Adrenal gland (tissue), 12 donors: Measurements from ENCODE around the gene COL25A1. TPM values are rescaled to one million over a fixed set of nuclear protein-coding genes. Genes with fewer than 3 reads are reported as not detected.
"Not testable (repeated sequence)": the region's sequence is repeated elsewhere in the genome, so short reads cannot be mapped to it uniquely, and the experiment has no call there.

Experiments used
- DNase-seq, 7 donors: peaks; one replicate each; pipeline ENCODE4 v3.0.0-alpha.2; 2019 to 2020
- H3K27ac ChIP-seq, 5 donors: fragments of 200-600 bp; sonication (generic) in 4 of 5; 1 replicate in 3 of 5; 2 replicates in 2 of 5; pipeline versions ENCODE4 v1.5.1 to v1.8.0; 2016 to 2020; ENCODE audit warnings: mild to moderate bottlenecking in 1 of 5
- H3K27me3 ChIP-seq: fragments of 200-600 bp; 2 replicates; pipeline ENCODE4 v1.8.0; 2021
- H3K36me3 ChIP-seq, 2 donors: fragments of 200-600 bp; replicated peaks in 1 of 2; 1 replicate in 1 of 2; 2 replicates in 1 of 2; pipeline versions ENCODE4 v1.5.1 to v1.8.0; 2018 to 2022
- H3K4me1 ChIP-seq, 2 donors: fragments of 200-600 bp; replicated peaks in 1 of 2; 1 replicate in 1 of 2; 2 replicates in 1 of 2; pipeline versions ENCODE4 v1.5.1 to v1.8.0; 2018 to 2021
- H3K4me3 ChIP-seq, 4 donors: fragments of 200-600 bp; sonication (generic) in 3 of 4; one replicate each; pipeline ENCODE4 v1.5.1; 2016 to 2018
- H3K9me3 ChIP-seq, 3 donors: fragments of 200-600 bp; sonication (generic) in 1 of 3; replicated peaks in 1 of 3; 1 replicate in 2 of 3; 2 replicates in 1 of 3; pipeline versions ENCODE4 v1.5.1 to v1.8.0; 2016 to 2021
- CTCF ChIP-seq, 6 experiments: fragments of 450-650 bp in 4 of 6; fragments of 200-600 bp in 2 of 6; sonication (generic) in 1 of 6; IDR thresholded peaks; 1 replicate in 5 of 6; 2 replicates in 1 of 6; pipeline versions ENCODE4 v1.5.1 to v1.8.0; 2016 to 2021; ENCODE audit warnings: antibody characterized with exemption in 6 of 6, mild to moderate bottlenecking in 2 of 6, moderate library complexity in 1 of 6
- POLR2A ChIP-seq, 2 donors: fragments of 450-650 bp; IDR thresholded peaks; one replicate each; pipeline ENCODE4 v1.6.1; 2017; ENCODE audit warnings: antibody characterized with exemption in 2 of 2, mild to moderate bottlenecking in 2 of 2, moderate library complexity in 1 of 2
- WGBS, 4 donors: extraction: QIAGEN DNeasy Blood & Tissue Kit in 2 of 4; methylation state at CpG; one replicate each; pipeline versions ENCODE4 v1.1.5 to v1.1.7; 2013 to 2017; 5-methylcytosine and 5-hydroxymethylcytosine counted together
- intact Hi-C, 2 donors: fragments of 100-400 bp; cut with DNase I; formaldehyde crosslinking; loops; one replicate each; pipeline versions ENCODE4 v1.14.1 to v1.15.0; 2022 to 2023
- polyA plus RNA-seq, 3 donors: library from polyadenylated mRNA; stranded (reverse); fragments of 200-250 nt in 2 of 3; fragments of 350-450 nt in 1 of 3; fragmentation: Illumina TruSeq in 1 of 3; extraction: RNeasy Lipid Tissue Mini Kit (QIAGEN cat#74804) in 1 of 3; gene quantifications; one replicate each; pipeline ENCODE4 v1.2.3, GENCODE V29; 2013 to 2014
- total RNA-seq, 9 donors: library from RNA; depleted of rRNA in 4 of 9; stranded (reverse); fragments of >200 nt in 4 of 9; fragments of 120-200 nt in 1 of 9; fragmentation: NEBNext Ultra II Directional in 1 of 9; extraction: Animal tissue kit (Norgen Biotek cat#: 25700) in 1 of 9; gene quantifications; one replicate each; pipeline versions ENCODE4 v1.1.0 to v1.2.4, GENCODE V29; 2013 to 2023
- donor health status: healthy with polysubstance abuse.
- donor health status: Bipolar disorder and iron deficiency.
- donor health status: DM: yes; HTN: yes; CAD: no.
- donor health status: DM: no; HTN: no; CAD: no.
- donor health status: DM: no; HTN: no; CAD: no.
- donor health status: DM: yes; HTN: yes; CAD: no.

COL25A1 gene
- total and polyA plus RNA-seq, 12 donors: 0.05 to 2.1 (median 0.47) TPM

GRCh38 chr4:109146499-109146898, 156.0 kb downstream of the COL25A1 start:
- H3K36me3 ChIP-seq: no peaks in the 10 kb centered on the region
- TF ChIP-seq CTCF (IDR thresholded peaks at IDR 0.05): no peak
- no peak overlapping the region for H3K27ac ChIP-seq
- H3K27me3 ChIP-seq: no peaks in the 10 kb centered on the region
- DNase-seq: no peak
- no peak overlapping the region for H3K4me3 ChIP-seq
- no peaks in the 10 kb centered on the region for H3K4me1 ChIP-seq
- WGBS, 4 donors: 43 to 66% (median 52%) methylated on average over 1 of the region's 1 CpG
- intact Hi-C loops: no loop called here
- H3K9me3 ChIP-seq: no peaks in the 10 kb centered on the region

GRCh38 chr4:109138125-109138524, 164.3 kb downstream of the COL25A1 start:
- H3K27me3 ChIP-seq, H3K4me3 ChIP-seq, H3K9me3 ChIP-seq, H3K4me1 ChIP-seq, intact Hi-C loops, H3K36me3 ChIP-seq, H3K27ac ChIP-seq, DNase-seq: not testable (repeated sequence)
- 83 to 87% (median 85%) methylated on average over 2 of the region's 2 CpGs for WGBS, 4 donors

- TF ChIP-seq POLR2A (IDR thresholded peaks at IDR 0.05) (no peak), CTCF (IDR thresholded peaks at IDR 0.05) (no peak)
- Histone ChIP-seq H3K4me1 (no peaks in the 10 kb centered on the region), H3K4me3 (no peak overlapping the region), H3K27ac (no peak overlapping the region), H3K36me3 (no peaks in the 10 kb centered on the region), H3K9me3 (no peaks in the 10 kb centered on the region), H3K27me3 (no peaks in the 10 kb centered on the region)
- DNase-seq: no peak
- intact Hi-C loops: no loop called here
Measured at GRCh38 chr4:109134921-109135320, 167.5 kb downstream of the COL25A1 start.

GRCh38 chr4:109134268-109134667, 168.2 kb downstream of the COL25A1 start:
- Histone ChIP-seq H3K27ac (no peak overlapping the region), H3K4me3 (no peak overlapping the region), H3K9me3 (no peaks in the 10 kb centered on the region), H3K4me1 (no peaks in the 10 kb centered on the region), H3K27me3 (no peaks in the 10 kb centered on the region), H3K36me3 (no peaks in the 10 kb centered on the region)
- no peak for DNase-seq
- WGBS, 4 donors: 82 to 90% (median 84%) methylated on average over 2 of the region's 2 CpGs
- intact Hi-C loops: no loop called here
- TF ChIP-seq POLR2A (IDR thresholded peaks at IDR 0.05): no peak
- TF ChIP-seq CTCF (IDR thresholded peaks at IDR 0.05): no peak

- 72 to 82% (median 77%) methylated on average over 5 to 6 of the region's 6 CpGs for WGBS, 4 donors
- H3K27ac ChIP-seq: no peak overlapping the region
- no peaks in the 10 kb centered on the region for H3K9me3 ChIP-seq
- no peak overlapping the region for H3K4me3 ChIP-seq
- intact Hi-C loops: no loop called here
- no peaks in the 10 kb centered on the region for H3K36me3 ChIP-seq
- H3K4me1 ChIP-seq: no peaks in the 10 kb centered on the region
- TF ChIP-seq CTCF (IDR thresholded peaks at IDR 0.05) (no peak), POLR2A (IDR thresholded peaks at IDR 0.05) (no peak)
- no peak for DNase-seq
- H3K27me3 ChIP-seq: no peaks in the 10 kb centered on the region
Measured at GRCh38 chr4:109131559-109131958, 170.9 kb downstream of the COL25A1 start.
